Neural progenitor cell (in vitro differentiated cells): ENCODE data around the gene PROC. TPM values are rescaled to one million over a fixed set of nuclear protein-coding genes. Genes with fewer than 3 reads are reported as not detected.

Experiments used
- DNase-seq: peaks from one replicate; pipeline ENCODE4 v3.0.0-alpha.2; 2016; ENCODE audit warnings: low spot score
- H2AFZ ChIP-seq: fragments of 200-600 bp; sonication (generic); replicated peaks from 2 replicates; pipeline ENCODE4 v1.6.1; 2016; ENCODE audit warnings: antibody characterized with exemption
- H3F3A ChIP-seq: fragments of 200-600 bp; sonication (generic); 2 replicates; pipeline ENCODE4 v1.6.1; 2016; ENCODE audit warnings: antibody characterized with exemption, low read depth
- H3K27ac ChIP-seq: fragments of 200-600 bp; sonication (generic); 2 replicates; pipeline ENCODE4 v1.5.1; 2016; ENCODE audit warnings: mild to moderate bottlenecking
- H3K27me3 ChIP-seq: fragments of 200-600 bp; sonication (generic); 2 replicates; pipeline ENCODE4 v1.6.1; 2016; ENCODE audit warnings: mild to moderate bottlenecking, moderate library complexity
- H3K36me3 ChIP-seq: fragments of 200-600 bp; sonication (generic); 2 replicates; pipeline ENCODE4 v1.5.1; 2016
- H3K4me1 ChIP-seq: fragments of 200-600 bp; sonication (generic); 2 replicates; pipeline ENCODE4 v1.6.1; 2016; ENCODE audit warnings: mixed run types
- H3K4me2 ChIP-seq: fragments of 200-600 bp; sonication (generic); 2 replicates; pipeline ENCODE4 v1.6.1; 2016
- H3K4me3 ChIP-seq: fragments of 200-600 bp; sonication (generic); 2 replicates; pipeline ENCODE4 v1.5.1; 2016
- H3K79me2 ChIP-seq: fragments of 200-600 bp; sonication (generic); 2 replicates; pipeline ENCODE4 v1.6.1; 2016; ENCODE audit warnings: low read depth
- H3K9ac ChIP-seq: fragments of 200-600 bp; sonication (generic); 2 replicates; pipeline ENCODE4 v1.6.1; 2016
- H3K9me3 ChIP-seq: fragments of 200-600 bp; sonication (generic); 2 replicates; pipeline ENCODE4 v1.5.1; 2016; ENCODE audit warnings: low read depth
- H4K20me1 ChIP-seq: fragments of 200-600 bp; sonication (generic); 2 replicates; pipeline ENCODE4 v1.6.1; 2016; ENCODE audit warnings: low read depth
- H3K27ac Mint-ChIP-seq: 3 replicates; pipeline ENCODE4 v1.8.0; 2021; ENCODE audit warnings: mixed read lengths
- H3K27me3 Mint-ChIP-seq: 2 replicates; pipeline ENCODE4 v1.8.0; 2022; ENCODE audit warnings: low read depth, mild to moderate bottlenecking, inconsistent platforms, moderate library complexity, mixed read lengths; ENCODE audit not compliant: insufficient read depth
- H3K36me3 Mint-ChIP-seq: 3 replicates; pipeline ENCODE4 v1.8.0; 2021; ENCODE audit warnings: mixed read lengths
- H3K4me1 Mint-ChIP-seq: 3 replicates; pipeline ENCODE4 v1.8.0; 2021; ENCODE audit warnings: mixed read lengths
- H3K4me3 Mint-ChIP-seq: 3 replicates; pipeline ENCODE4 v1.8.0; 2021; ENCODE audit warnings: mild to moderate bottlenecking, moderate library complexity, mixed read lengths
- H3K9me3 Mint-ChIP-seq: 3 replicates; pipeline ENCODE4 v1.8.0; 2020; ENCODE audit warnings: mixed read lengths
- EZH2 ChIP-seq: fragments of 200-600 bp; sonication (generic); IDR thresholded peaks from 2 replicates; pipeline ENCODE4 v1.6.1; 2017; ENCODE audit warnings: antibody characterized with exemption, mild to moderate bottlenecking, moderate library complexity
- EZH2phosphoT487 ChIP-seq: fragments of 200-600 bp; sonication (generic); IDR thresholded peaks from 2 replicates; pipeline ENCODE4 v1.6.1; 2017; ENCODE audit warnings: antibody characterized with exemption
- total RNA-seq: library from RNA; depleted of rRNA; stranded (reverse); fragments of >200 nt; gene quantifications from 2 replicates; pipeline ENCODE4 v1.2.3, GENCODE V29; 2015; ENCODE audit warnings: low replicate concordance
- TF ChIP-seq, protein P1 (sequence below): fragments of 200-600 bp; sonication (generic); IDR thresholded peaks from 2 replicates; pipeline ENCODE4 v1.5.1; 2017; ENCODE audit warnings: antibody characterized with exemption, mild to moderate bottlenecking

Gene PROC
- total RNA-seq, 1 donor from 2014 or later = not detected

DNA sequence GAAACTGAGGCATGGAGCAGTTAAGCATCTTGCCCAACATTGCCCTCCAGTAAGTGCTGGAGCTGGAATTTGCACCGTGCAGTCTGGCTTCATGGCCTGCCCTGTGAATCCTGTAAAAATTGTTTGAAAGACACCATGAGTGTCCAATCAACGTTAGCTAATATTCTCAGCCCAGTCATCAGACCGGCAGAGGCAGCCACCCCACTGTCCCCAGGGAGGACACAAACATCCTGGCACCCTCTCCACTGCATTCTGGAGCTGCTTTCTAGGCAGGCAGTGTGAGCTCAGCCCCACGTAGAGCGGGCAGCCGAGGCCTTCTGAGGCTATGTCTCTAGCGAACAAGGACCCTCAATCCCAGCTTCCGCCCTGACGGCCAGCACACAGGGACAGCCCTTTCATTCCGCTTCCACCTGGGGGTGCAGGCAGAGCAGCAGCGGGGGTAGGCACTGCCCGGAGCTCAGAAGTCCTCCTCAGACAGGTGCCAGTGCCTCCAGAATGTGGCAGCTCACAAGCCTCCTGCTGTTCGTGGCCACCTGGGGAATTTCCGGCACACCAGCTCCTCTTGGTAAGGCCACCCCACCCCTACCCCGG lies 1.3 kb downstream of the PROC start:
- H3K36me3 ChIP-seq = no peaks in the 10 kb centered on the region
- Mint-ChIP-seq H3K27ac (no peak overlapping the region), H3K9me3 (no peaks in the 10 kb centered on the region), H3K4me3 (no peak overlapping the region), H3K36me3 (no peaks in the 10 kb centered on the region), H3K4me1 (peaks cover 29% of the 10 kb centered on the region), H3K27me3 (peaks cover 47% of the 10 kb centered on the region)
- H3K9me3 ChIP-seq = no peaks in the 10 kb centered on the region
- no peak overlapping the region for H2AFZ ChIP-seq
- H4K20me1 ChIP-seq = peaks cover 6% of the 10 kb centered on the region
- H3K4me1 ChIP-seq = peaks cover 11% of the 10 kb centered on the region
- no peak overlapping the region for H3K4me3 ChIP-seq
- TF ChIP-seq, protein P1, sequence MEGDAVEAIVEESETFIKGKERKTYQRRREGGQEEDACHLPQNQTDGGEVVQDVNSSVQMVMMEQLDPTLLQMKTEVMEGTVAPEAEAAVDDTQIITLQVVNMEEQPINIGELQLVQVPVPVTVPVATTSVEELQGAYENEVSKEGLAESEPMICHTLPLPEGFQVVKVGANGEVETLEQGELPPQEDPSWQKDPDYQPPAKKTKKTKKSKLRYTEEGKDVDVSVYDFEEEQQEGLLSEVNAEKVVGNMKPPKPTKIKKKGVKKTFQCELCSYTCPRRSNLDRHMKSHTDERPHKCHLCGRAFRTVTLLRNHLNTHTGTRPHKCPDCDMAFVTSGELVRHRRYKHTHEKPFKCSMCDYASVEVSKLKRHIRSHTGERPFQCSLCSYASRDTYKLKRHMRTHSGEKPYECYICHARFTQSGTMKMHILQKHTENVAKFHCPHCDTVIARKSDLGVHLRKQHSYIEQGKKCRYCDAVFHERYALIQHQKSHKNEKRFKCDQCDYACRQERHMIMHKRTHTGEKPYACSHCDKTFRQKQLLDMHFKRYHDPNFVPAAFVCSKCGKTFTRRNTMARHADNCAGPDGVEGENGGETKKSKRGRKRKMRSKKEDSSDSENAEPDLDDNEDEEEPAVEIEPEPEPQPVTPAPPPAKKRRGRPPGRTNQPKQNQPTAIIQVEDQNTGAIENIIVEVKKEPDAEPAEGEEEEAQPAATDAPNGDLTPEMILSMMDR = no peak
- no peak for TF ChIP-seq EZH2phosphoT487
- TF ChIP-seq EZH2 = no peak
- H3F3A ChIP-seq = peaks cover 19% of the 10 kb centered on the region
- no peak overlapping the region for H3K9ac ChIP-seq
- DNase-seq = no peak
- H3K27ac ChIP-seq = no peak overlapping the region
- H3K4me2 ChIP-seq = no peak overlapping the region
- peaks cover 100% of the 10 kb centered on the region for H3K27me3 ChIP-seq
- H3K79me2 ChIP-seq = no peaks in the 10 kb centered on the region

DNA sequence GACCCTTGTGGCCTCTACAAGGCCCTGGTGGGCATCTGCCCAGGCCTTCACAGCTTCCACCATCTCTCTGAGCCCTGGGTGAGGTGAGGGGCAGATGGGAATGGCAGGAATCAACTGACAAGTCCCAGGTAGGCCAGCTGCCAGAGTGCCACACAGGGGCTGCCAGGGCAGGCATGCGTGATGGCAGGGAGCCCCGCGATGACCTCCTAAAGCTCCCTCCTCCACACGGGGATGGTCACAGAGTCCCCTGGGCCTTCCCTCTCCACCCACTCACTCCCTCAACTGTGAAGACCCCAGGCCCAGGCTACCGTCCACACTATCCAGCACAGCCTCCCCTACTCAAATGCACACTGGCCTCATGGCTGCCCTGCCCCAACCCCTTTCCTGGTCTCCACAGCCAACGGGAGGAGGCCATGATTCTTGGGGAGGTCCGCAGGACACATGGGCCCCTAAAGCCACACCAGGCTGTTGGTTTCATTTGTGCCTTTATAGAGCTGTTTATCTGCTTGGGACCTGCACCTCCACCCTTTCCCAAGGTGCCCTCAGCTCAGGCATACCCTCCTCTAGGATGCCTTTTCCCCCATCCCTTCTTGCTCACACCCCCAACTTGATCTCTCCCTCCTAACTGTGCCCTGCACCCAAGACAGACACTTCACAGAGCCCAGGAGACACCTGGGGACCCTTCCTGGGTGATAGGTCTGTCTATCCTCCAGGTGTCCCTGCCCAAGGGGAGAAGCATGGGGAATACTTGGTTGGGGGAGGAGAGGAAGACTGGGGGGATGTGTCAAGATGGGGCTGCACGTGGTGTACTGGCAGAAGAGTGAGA lies 2.0 kb downstream of the PROC start:
- H3K4me1 ChIP-seq = peaks cover 16% of the 10 kb centered on the region
- H3K9me3 ChIP-seq = no peaks in the 10 kb centered on the region
- H3K27ac ChIP-seq = no peak overlapping the region
- Mint-ChIP-seq H3K27me3 (peaks cover 50% of the 10 kb centered on the region), H3K4me3 (no peak overlapping the region), H3K36me3 (no peaks in the 10 kb centered on the region), H3K27ac (peak overlapping the region; percentile 48), H3K9me3 (no peaks in the 10 kb centered on the region), H3K4me1 (peaks cover 28% of the 10 kb centered on the region)
- H2AFZ ChIP-seq = no peak overlapping the region
- no peaks in the 10 kb centered on the region for H3K36me3 ChIP-seq
- peaks cover 7% of the 10 kb centered on the region for H4K20me1 ChIP-seq
- no peak overlapping the region for H3K4me2 ChIP-seq
- H3K4me3 ChIP-seq = no peak overlapping the region
- H3F3A ChIP-seq = peaks cover 26% of the 10 kb centered on the region
- no peak for DNase-seq
- TF ChIP-seq EZH2phosphoT487 = no peak
- no peak for TF ChIP-seq EZH2
- TF ChIP-seq, protein P1 = no peak
- H3K79me2 ChIP-seq = no peaks in the 10 kb centered on the region
- peaks cover 100% of the 10 kb centered on the region for H3K27me3 ChIP-seq
- no peak overlapping the region for H3K9ac ChIP-seq

DNA sequence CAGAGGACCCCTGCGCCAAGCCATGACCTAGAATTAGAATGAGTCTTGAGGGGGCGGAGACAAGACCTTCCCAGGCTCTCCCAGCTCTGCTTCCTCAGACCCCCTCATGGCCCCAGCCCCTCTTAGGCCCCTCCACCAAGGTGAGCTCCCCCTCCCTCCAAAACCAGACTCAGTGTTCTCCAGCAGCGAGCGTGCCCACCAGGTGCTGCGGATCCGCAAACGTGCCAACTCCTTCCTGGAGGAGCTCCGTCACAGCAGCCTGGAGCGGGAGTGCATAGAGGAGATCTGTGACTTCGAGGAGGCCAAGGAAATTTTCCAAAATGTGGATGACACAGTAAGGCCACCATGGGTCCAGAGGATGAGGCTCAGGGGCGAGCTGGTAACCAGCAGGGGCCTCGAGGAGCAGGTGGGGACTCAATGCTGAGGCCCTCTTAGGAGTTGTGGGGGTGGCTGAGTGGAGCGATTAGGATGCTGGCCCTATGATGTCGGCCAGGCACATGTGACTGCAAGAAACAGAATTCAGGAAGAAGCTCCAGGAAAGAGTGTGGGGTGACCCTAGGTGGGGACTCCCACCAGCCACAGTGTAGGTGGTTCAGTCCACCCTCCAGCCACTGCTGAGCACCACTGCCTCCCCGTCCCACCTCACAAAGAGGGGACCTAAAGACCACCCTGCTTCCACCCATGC lies 3.0 kb downstream of the PROC start:
- Histone ChIP-seq H3K79me2 (no peaks in the 10 kb centered on the region), H3F3A (peaks cover 35% of the 10 kb centered on the region), H2AFZ (no peak overlapping the region), H3K4me3 (no peak overlapping the region), H3K4me1 (peaks cover 15% of the 10 kb centered on the region), H3K9me3 (no peaks in the 10 kb centered on the region), H3K4me2 (no peak overlapping the region), H3K27me3 (peaks cover 97% of the 10 kb centered on the region), H3K9ac (no peak overlapping the region), H3K36me3 (no peaks in the 10 kb centered on the region), H4K20me1 (peaks cover 10% of the 10 kb centered on the region), H3K27ac (no peak overlapping the region)
- peak overlapping the region; percentile 75 for H3K4me3 Mint-ChIP-seq
- H3K27me3 Mint-ChIP-seq = peaks cover 51% of the 10 kb centered on the region
- no peaks in the 10 kb centered on the region for H3K36me3 Mint-ChIP-seq
- TF ChIP-seq, protein P1 = no peak
- TF ChIP-seq EZH2 (no peak), EZH2phosphoT487 (no peak)
- H3K27ac Mint-ChIP-seq = no peak overlapping the region
- H3K9me3 Mint-ChIP-seq = no peaks in the 10 kb centered on the region
- peaks cover 29% of the 10 kb centered on the region for H3K4me1 Mint-ChIP-seq
- DNase-seq = no peak
